Naive thymus-derived CD8-positive, alpha-beta T cell (primary cell): ENCODE data around the gene LZTR1. TPM values are rescaled to one million over a fixed set of nuclear protein-coding genes. Genes with fewer than 3 reads are reported as not detected.
A peak's percentile ranks its signal among the peaks of the same experiment; 100 is the strongest.

ENCODE experiments used
- ATAC-seq, 2 donors: fragments of 150-1000 bp; cut with Tn5 transposase in 1 of 2; sonication (Bioruptor Pico), chemical (Tn5 transposase) in 1 of 2; 1 replicate in 1 of 2; 2 replicates in 1 of 2; pipeline ENCODE4 v1.10.0; 2021; ENCODE audit warnings: mild to moderate bottlenecking in 2 of 2, moderate library complexity in 2 of 2
- POLR2A ChIA-PET: fragments of 350-600 bp; sonication (Branson Sonifier 250); formaldehyde crosslinking; loops from one replicate; lab custom pipeline; 2021; ENCODE audit warnings: antibody characterized with exemption; lab: Charles Lee
- DNase-seq, 10 donors: peaks; one replicate each; pipeline versions ENCODE4 v3.0.0 to v3.0.0-alpha.2; 2020 to 2022
- H3K27ac Mint-ChIP-seq, 10 donors: one replicate each; pipeline ENCODE4 v1.8.0; 2020 to 2022; ENCODE audit warnings: mild to moderate bottlenecking in 10 of 10, mixed read lengths in 10 of 10, moderate library complexity in 4 of 10, inconsistent platforms in 1 of 10
- H3K27me3 Mint-ChIP-seq, 5 donors: one replicate each; pipeline ENCODE4 v1.8.0; 2021 to 2022; ENCODE audit warnings: mixed read lengths in 5 of 5
- H3K36me3 Mint-ChIP-seq, 3 donors: one replicate each; pipeline ENCODE4 v1.8.0; 2020 to 2022; ENCODE audit warnings: mixed read lengths in 3 of 3, mild to moderate bottlenecking in 2 of 3, inconsistent platforms in 1 of 3
- H3K4me1 Mint-ChIP-seq, 4 donors: one replicate each; pipeline ENCODE4 v1.8.0; 2021 to 2022; ENCODE audit warnings: mixed read lengths in 4 of 4
- H3K4me3 Mint-ChIP-seq, 10 donors: one replicate each; pipeline ENCODE4 v1.8.0; 2020 to 2022; ENCODE audit warnings: mild to moderate bottlenecking in 10 of 10, mixed read lengths in 10 of 10, moderate library complexity in 6 of 10, inconsistent platforms in 1 of 10
- H3K9me3 Mint-ChIP-seq, 9 donors: one replicate each; pipeline ENCODE4 v1.8.0; 2020 to 2022; ENCODE audit warnings: mixed read lengths in 9 of 9, mild to moderate bottlenecking in 3 of 9, inconsistent platforms in 1 of 9, moderate library complexity in 1 of 9
- polyA plus RNA-seq, 3 donors: library from polyadenylated mRNA; unstranded; fragments of 300-500 nt; fragmentation: Illumina TruSeq; gene quantifications; one replicate each; pipeline ENCODE4 v1.2.3, GENCODE V29; 2021
- total RNA-seq, 8 experiments: library from RNA in 2 of 8; stranded (reverse) in 2 of 8; gene quantifications; one replicate each; pipeline ENCODE4 v1.2.3 and lab custom pipeline; 2021 to 2026

LZTR1 gene
- total and polyA plus RNA-seq, 5 experiments from 2014 or later, result 8.6 to 103 (median 14.5) TPM

GRCh38 chr22:20996598-20997535 is 14.8 kb downstream of the LZTR1 start:
- Mint-ChIP-seq H3K36me3 (peaks cover 0 to 22% (median 0%) of the 10 kb centered on the region in 3 donors), H3K27ac (peak overlapping the region in 7 of 10 donors; percentile 4 to 91 (median 48)), H3K9me3 (no peaks in the 10 kb centered on the region), H3K27me3 (no peaks in the 10 kb centered on the region), H3K4me3 (peak overlapping the region in 1 of 10 donors; percentile 6), H3K4me1 (peaks cover 9 to 32% (median 26%) of the 10 kb centered on the region in 4 donors)
- no peak for ATAC-seq
- no peak for DNase-seq
- POLR2A ChIA-PET, result interaction anchor here (0.6 to 1.4 kb wide), 5 partner anchors 11 to 655 kb away, joined by 3 to 5 read pairs (median 3); partner anchors contain the start of gene LZTR1

- H3K27me3 Mint-ChIP-seq, result no peaks in the 10 kb centered on the region
- POLR2A ChIA-PET, result interaction anchor here (1.4 kb wide), 1 partner anchor 13 kb away, joined by 5 read pairs; no protein-coding TSS in a partner anchor
- H3K36me3 Mint-ChIP-seq, result peaks cover 0 to 19% (median 0%) of the 10 kb centered on the region in 3 donors
- peaks cover 11 to 37% (median 28%) of the 10 kb centered on the region in 4 donors for H3K4me1 Mint-ChIP-seq
- no peak overlapping the region for H3K4me3 Mint-ChIP-seq
- H3K9me3 Mint-ChIP-seq, result no peaks in the 10 kb centered on the region
- H3K27ac Mint-ChIP-seq, result peak overlapping the region in 6 of 10 donors; percentile 4 to 91 (median 49)
- ATAC-seq (no peak), DNase-seq (no peak)
These were observed 15.6 kb downstream of the LZTR1 start for GRCh38 chr22:20997536-20998257.

GRCh38 chr22:20998411-20999336 is 16.6 kb downstream of the LZTR1 start:
- Mint-ChIP-seq H3K36me3 (peaks cover 0 to 19% (median 0%) of the 10 kb centered on the region in 3 donors), H3K27ac (peak overlapping the region in 9 of 10 donors; percentile 25 to 92 (median 73)), H3K4me1 (peaks cover 18 to 47% (median 37%) of the 10 kb centered on the region in 4 donors), H3K9me3 (no peaks in the 10 kb centered on the region), H3K27me3 (no peaks in the 10 kb centered on the region), H3K4me3 (peak overlapping the region in 3 of 10 donors; percentile 18 to 48 (median 29))
- ATAC-seq (no peak), DNase-seq (no peak)
- POLR2A ChIA-PET, result interaction anchor here (0.8 to 7.0 kb wide), 4 partner anchors 8 to 17 kb away, joined by 3 to 78 read pairs (median 10); partner anchors contain the start of gene LZTR1

- DNase-seq (peak in 1 of 10 donors; percentile 49), ATAC-seq (no peak)
- no peaks in the 10 kb centered on the region for H3K9me3 Mint-ChIP-seq
- H3K27ac Mint-ChIP-seq, result peak overlapping the region in 8 of 10 donors; percentile 6 to 100 (median 99)
- no peaks in the 10 kb centered on the region for H3K27me3 Mint-ChIP-seq
- H3K36me3 Mint-ChIP-seq, result peaks cover 0 to 19% (median 0%) of the 10 kb centered on the region in 3 donors
- POLR2A ChIA-PET, result interaction anchor here (0.7 to 7.0 kb wide), 6 partner anchors 9 to 22 kb away, joined by 3 to 78 read pairs (median 3); partner anchors contain the start of genes LZTR1 and P2RX6
- H3K4me1 Mint-ChIP-seq, result peaks cover 18 to 49% (median 43%) of the 10 kb centered on the region in 4 donors
- peak overlapping the region; percentile 34 to 98 (median 96) for H3K4me3 Mint-ChIP-seq
These were observed 17.5 kb downstream of the LZTR1 start for GRCh38 chr22:20999350-21000206.

- ATAC-seq (no peak), DNase-seq (peak in 1 of 10 donors; percentile 62)
- Mint-ChIP-seq H3K36me3 (peaks cover 0 to 16% (median 0%) of the 10 kb centered on the region in 3 donors), H3K27ac (peak overlapping the region; percentile 98 to 100 (median 99)), H3K4me3 (peak overlapping the region; percentile 94 to 98 (median 98)), H3K27me3 (no peaks in the 10 kb centered on the region), H3K9me3 (no peaks in the 10 kb centered on the region), H3K4me1 (peaks cover 18 to 49% (median 43%) of the 10 kb centered on the region in 4 donors)
- POLR2A ChIA-PET, result interaction anchor here (0.7 to 7.0 kb wide), 9 partner anchors 10 to 884 kb away, joined by 3 to 78 read pairs (median 3); partner anchors contain the start of genes LRRC74B, LZTR1 and TRMT2A
These were observed 18.3 kb downstream of the LZTR1 start for GRCh38 chr22:21000207-21000986.

- no peaks in the 10 kb centered on the region for H3K27me3 Mint-ChIP-seq
- POLR2A ChIA-PET, result interaction anchor here (0.7 to 7.0 kb wide), 9 partner anchors 11 to 884 kb away, joined by 3 to 78 read pairs (median 3); partner anchors contain the start of genes LRRC74B, LZTR1 and TRMT2A
- ATAC-seq (no peak), DNase-seq (peak in 1 of 10 donors; percentile 65)
- no peaks in the 10 kb centered on the region for H3K9me3 Mint-ChIP-seq
- peak overlapping the region; percentile 98 to 100 (median 99) for H3K27ac Mint-ChIP-seq
- peak overlapping the region; percentile 94 to 98 (median 98) for H3K4me3 Mint-ChIP-seq
- peaks cover 18 to 49% (median 43%) of the 10 kb centered on the region in 4 donors for H3K4me1 Mint-ChIP-seq
- peaks cover 0 to 15% (median 0%) of the 10 kb centered on the region in 3 donors for H3K36me3 Mint-ChIP-seq
These were observed 19.0 kb downstream of the LZTR1 start for GRCh38 chr22:21000987-21001600.

- ATAC-seq, result peak; percentile 88 to 90
These were observed 19.7 kb downstream of the LZTR1 start, which contains the start of gene THAP7 for GRCh38 chr22:21001601-21002325. Gene THAP7, minus strand, starts transcription at chr22:21002118. Its CDS starts 207 bp downstream, at chr22:21001911.

GRCh38 chr22:21003782-21004181 is 21.7 kb downstream of the LZTR1 start:
- Mint-ChIP-seq H3K27me3 (no peaks in the 10 kb centered on the region), H3K4me3 (peak overlapping the region in 8 of 10 donors; percentile 24 to 98 (median 97)), H3K9me3 (no peaks in the 10 kb centered on the region), H3K36me3 (peaks cover 0 to 5% (median 0%) of the 10 kb centered on the region in 3 donors), H3K27ac (peak overlapping the region in 9 of 10 donors; percentile 94 to 100 (median 99)), H3K4me1 (peaks cover 12 to 42% (median 38%) of the 10 kb centered on the region in 4 donors)
- ATAC-seq (no peak), DNase-seq (no peak)
- POLR2A ChIA-PET, result interaction anchor here (4.4 to 7.0 kb wide), 2 partner anchors 10 to 22 kb away, joined by 41 to 78 read pairs; partner anchors contain the start of genes LZTR1 and P2RX6

More at GRCh38 chr22:21001601-21002325, 19.7 kb downstream of the LZTR1 start, which contains the start of gene THAP7:
- H3K27me3 Mint-ChIP-seq, result no peaks in the 10 kb centered on the region
- peaks cover 0 to 13% (median 0%) of the 10 kb centered on the region in 3 donors for H3K36me3 Mint-ChIP-seq
- peak within 1 kb of the TSS; percentile 94 to 98 (median 98) for H3K4me3 Mint-ChIP-seq
- DNase-seq, result peak; percentile 94 to 99 (median 96)
- POLR2A ChIA-PET, result interaction anchor here (0.7 to 7.0 kb wide), 12 partner anchors 8 to 1555 kb away, joined by 3 to 78 read pairs (median 4); partner anchors contain the start of genes LZTR1, P2RX6 and SLC7A4
- no peaks in the 10 kb centered on the region for H3K9me3 Mint-ChIP-seq
- peaks cover 18 to 49% (median 43%) of the 10 kb centered on the region in 4 donors for H3K4me1 Mint-ChIP-seq
- H3K27ac Mint-ChIP-seq, result peak within 1 kb of the TSS; percentile 98 to 100 (median 99)
